GM19043 (cell line): ENCODE results near the gene CHST15.

Experiments
- ATAC-seq: cut with Tn5 transposase; IDR thresholded peaks from one replicate; pipeline ENCODE4 v1.9.1; 2021; ENCODE audit warnings: low read depth; ENCODE audit not compliant: unreplicated experiment

Gene CHST15

GRCh38 chr10:124124769-124125161 lies 31.4 kb upstream of the CHST15 start:
- no peak for ATAC-seq

- ATAC-seq: no peak
These were observed 30.8 kb upstream of the CHST15 start for GRCh38 chr10:124124123-124124768.

GRCh38 chr10:124123156-124123555 lies 29.8 kb upstream of the CHST15 start:
- ATAC-seq: no peak

- ATAC-seq: no peak
These were observed 28.8 kb upstream of the CHST15 start for GRCh38 chr10:124122211-124122610.

GRCh38 chr10:124120410-124121061 lies 27.1 kb upstream of the CHST15 start:
- no peak for ATAC-seq

- ATAC-seq: no peak
These were observed 26.5 kb upstream of the CHST15 start for GRCh38 chr10:124119946-124120345.

GRCh38 chr10:124119216-124119615 lies 25.8 kb upstream of the CHST15 start:
- ATAC-seq: no peak

- ATAC-seq: no peak
These were observed 24.4 kb upstream of the CHST15 start for GRCh38 chr10:124117833-124118232.

GRCh38 chr10:124117511-124117785 lies 24.1 kb upstream of the CHST15 start:
- no peak for ATAC-seq

GRCh38 chr10:124116771-124117510 lies 23.5 kb upstream of the CHST15 start:
- ATAC-seq: no peak

- no peak for ATAC-seq
These were observed 21.3 kb upstream of the CHST15 start for GRCh38 chr10:124114696-124115095.

GRCh38 chr10:124112891-124113580 lies 19.6 kb upstream of the CHST15 start:
- ATAC-seq: no peak

GRCh38 chr10:124110882-124111281 lies 17.5 kb upstream of the CHST15 start:
- no peak for ATAC-seq

GRCh38 chr10:124109261-124109660 lies 15.9 kb upstream of the CHST15 start:
- ATAC-seq: no peak

GRCh38 chr10:124107072-124107471 lies 13.7 kb upstream of the CHST15 start:
- ATAC-seq: no peak

- ATAC-seq: peak; percentile 86
These were observed 13.0 kb upstream of the CHST15 start for GRCh38 chr10:124106241-124106879.

GRCh38 chr10:124105594-124105993 lies 12.2 kb upstream of the CHST15 start:
- ATAC-seq: no peak

- ATAC-seq: no peak
These were observed 11.6 kb upstream of the CHST15 start for GRCh38 chr10:124105045-124105444.

GRCh38 chr10:124104011-124104627 lies 10.7 kb upstream of the CHST15 start:
- ATAC-seq: no peak

- ATAC-seq: no peak
These were observed 8.0 kb upstream of the CHST15 start for GRCh38 chr10:124101351-124101750.
